Measurements from ENCODE around the gene CCDC33.

CCDC33 gene

GRCh38 chr15:74208496-74208895 is 27.6 kb upstream of the CCDC33 start:
- ATAC-seq (ENCODE audit: insufficient read depth, low read depth), result no peak
- Histone ChIP-seq H3K79me2 (ENCODE audit: insufficient read depth, low read length) (no peaks in the 10 kb centered on the region), H4K20me1 (ENCODE audit: insufficient read depth, low read length) (no peaks in the 10 kb centered on the region), H3K4me2 (ENCODE audit: insufficient read depth, low read length) (no peak overlapping the region), H2AFZ (ENCODE audit: low read depth, low read length) (no peak overlapping the region), H3K27ac (ENCODE audit: low read length) (no peak overlapping the region), H3K9me3 (ENCODE audit: insufficient read depth, low read length, severe bottlenecking) (no peaks in the 10 kb centered on the region), H3K4me1 (ENCODE audit: insufficient read depth, low read length) (0 out of 2 replicates have a peak, but pooled peaks cover 3% of the 10 kb centered on the region), H3K27me3 (ENCODE audit: insufficient read depth, low read length, poor library complexity) (peaks cover 22% of the 10 kb centered on the region), H3K4me3 (ENCODE audit: low read depth in 1 of 2, low read length in 2 of 2) (no peak overlapping the region), H3K36me3 (ENCODE audit: insufficient read depth, low read length) (no peaks in the 10 kb centered on the region), H3K9ac (ENCODE audit: low read depth, low read length) (no peak overlapping the region)
- TF ChIP-seq CTCF (IDR thresholded peaks at IDR 0.05; ENCODE audit: borderline replicate concordance, extremely low read depth, low read length, poor library complexity, severe bottlenecking) (no peak), EZH2 (IDR thresholded peaks at IDR 0.05; ENCODE audit: borderline replicate concordance, low read depth, low read length, severe bottlenecking) (no peak)
- no peak for DNase-seq

GRCh38 chr15:74208901-74209559 is 27.1 kb upstream of the CCDC33 start:
- Histone ChIP-seq H3K36me3 (ENCODE audit: insufficient read depth, low read length) (no peaks in the 10 kb centered on the region), H3K4me1 (ENCODE audit: insufficient read depth, low read length) (0 out of 2 replicates have a peak, but pooled peaks cover 3% of the 10 kb centered on the region), H3K9me3 (ENCODE audit: insufficient read depth, low read length, severe bottlenecking) (no peaks in the 10 kb centered on the region), H3K9ac (ENCODE audit: low read depth, low read length) (no peak overlapping the region), H3K4me3 (ENCODE audit: low read depth in 1 of 2, low read length in 2 of 2) (no peak overlapping the region), H4K20me1 (ENCODE audit: insufficient read depth, low read length) (no peaks in the 10 kb centered on the region), H2AFZ (ENCODE audit: low read depth, low read length) (no peak overlapping the region), H3K4me2 (ENCODE audit: insufficient read depth, low read length) (no peak overlapping the region), H3K27ac (ENCODE audit: low read length) (no peak overlapping the region), H3K27me3 (ENCODE audit: insufficient read depth, low read length, poor library complexity) (peaks cover 22% of the 10 kb centered on the region), H3K79me2 (ENCODE audit: insufficient read depth, low read length) (no peaks in the 10 kb centered on the region)
- ATAC-seq (ENCODE audit: insufficient read depth, low read depth) (peak; percentile 66), DNase-seq (peak; percentile 48)
- no peak for TF ChIP-seq CTCF (IDR thresholded peaks at IDR 0.05; ENCODE audit: borderline replicate concordance, extremely low read depth, low read length, poor library complexity, severe bottlenecking)
- TF ChIP-seq EZH2 (IDR thresholded peaks at IDR 0.05; ENCODE audit: borderline replicate concordance, low read depth, low read length, severe bottlenecking), result no peak

GRCh38 chr15:74209560-74209958 is 26.6 kb upstream of the CCDC33 start:
- no peaks in the 10 kb centered on the region for H3K36me3 ChIP-seq (ENCODE audit: insufficient read depth, low read length)
- H3K4me1 ChIP-seq (ENCODE audit: insufficient read depth, low read length), result 0 out of 2 replicates have a peak, but pooled peaks cover 3% of the 10 kb centered on the region
- no peak overlapping the region for H3K4me3 ChIP-seq (ENCODE audit: low read depth in 1 of 2, low read length in 2 of 2)
- H4K20me1 ChIP-seq (ENCODE audit: insufficient read depth, low read length), result no peaks in the 10 kb centered on the region
- ATAC-seq (ENCODE audit: insufficient read depth, low read depth), result no peak
- H3K27ac ChIP-seq (ENCODE audit: low read length), result no peak overlapping the region
- TF ChIP-seq CTCF (IDR thresholded peaks at IDR 0.05; ENCODE audit: borderline replicate concordance, extremely low read depth, low read length, poor library complexity, severe bottlenecking), result no peak
- no peak for TF ChIP-seq EZH2 (IDR thresholded peaks at IDR 0.05; ENCODE audit: borderline replicate concordance, low read depth, low read length, severe bottlenecking)
- DNase-seq, result no peak
- no peak overlapping the region for H2AFZ ChIP-seq (ENCODE audit: low read depth, low read length)
- no peaks in the 10 kb centered on the region for H3K9me3 ChIP-seq (ENCODE audit: insufficient read depth, low read length, severe bottlenecking)
- H3K9ac ChIP-seq (ENCODE audit: low read depth, low read length), result no peak overlapping the region
- H3K27me3 ChIP-seq (ENCODE audit: insufficient read depth, low read length, poor library complexity), result peaks cover 22% of the 10 kb centered on the region
- H3K4me2 ChIP-seq (ENCODE audit: insufficient read depth, low read length), result no peak overlapping the region
- H3K79me2 ChIP-seq (ENCODE audit: insufficient read depth, low read length), result no peaks in the 10 kb centered on the region

Data from DND-41 (cell line).